Measurements from ENCODE around the gene BRIP1.

BRIP1 gene

DNA sequence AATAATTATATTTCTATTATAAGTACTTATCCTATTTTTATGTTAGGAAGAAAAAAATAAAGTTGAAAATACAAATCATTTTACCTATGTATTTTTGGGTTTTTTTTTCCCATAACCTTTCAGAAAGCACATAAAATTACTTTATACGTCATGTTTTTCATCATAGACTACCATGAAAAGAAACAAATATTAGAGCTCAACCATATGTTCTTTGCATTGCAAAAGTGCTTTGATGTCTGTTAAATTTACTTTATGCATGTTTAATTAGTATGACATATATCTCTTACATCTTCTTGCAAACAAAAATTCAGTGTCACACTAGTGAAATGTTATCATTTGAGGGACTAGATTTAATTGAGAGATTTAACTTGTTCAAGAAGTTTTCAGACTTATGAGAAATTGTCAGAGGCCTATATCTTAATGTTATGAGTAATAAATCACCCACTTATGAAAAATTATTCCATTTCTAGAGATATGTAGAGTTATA, 24.0 kb downstream of the BRIP1 start:
- Histone ChIP-seq H3K36me3 (ENCODE audit: control insufficient read depth, insufficient read depth, low read length, severe bottlenecking) (no peaks in the 10 kb centered on the region), H3K4me1 (ENCODE audit: control insufficient read depth, insufficient read depth, low read length) (peaks cover 1% of the 10 kb centered on the region), H3K9ac (ENCODE audit: low read length) (no peak overlapping the region), H3K9me3 (ENCODE audit: control insufficient read depth, low read length) (no peaks in the 10 kb centered on the region), H3K27me3 (replicated peaks; ENCODE audit: control insufficient read depth, insufficient read depth, low read length) (no peaks in the 10 kb centered on the region), H3K4me3 (ENCODE audit: low read length) (no peak overlapping the region)
- DNase-seq (ENCODE audit: low read depth): no peak

DNA sequence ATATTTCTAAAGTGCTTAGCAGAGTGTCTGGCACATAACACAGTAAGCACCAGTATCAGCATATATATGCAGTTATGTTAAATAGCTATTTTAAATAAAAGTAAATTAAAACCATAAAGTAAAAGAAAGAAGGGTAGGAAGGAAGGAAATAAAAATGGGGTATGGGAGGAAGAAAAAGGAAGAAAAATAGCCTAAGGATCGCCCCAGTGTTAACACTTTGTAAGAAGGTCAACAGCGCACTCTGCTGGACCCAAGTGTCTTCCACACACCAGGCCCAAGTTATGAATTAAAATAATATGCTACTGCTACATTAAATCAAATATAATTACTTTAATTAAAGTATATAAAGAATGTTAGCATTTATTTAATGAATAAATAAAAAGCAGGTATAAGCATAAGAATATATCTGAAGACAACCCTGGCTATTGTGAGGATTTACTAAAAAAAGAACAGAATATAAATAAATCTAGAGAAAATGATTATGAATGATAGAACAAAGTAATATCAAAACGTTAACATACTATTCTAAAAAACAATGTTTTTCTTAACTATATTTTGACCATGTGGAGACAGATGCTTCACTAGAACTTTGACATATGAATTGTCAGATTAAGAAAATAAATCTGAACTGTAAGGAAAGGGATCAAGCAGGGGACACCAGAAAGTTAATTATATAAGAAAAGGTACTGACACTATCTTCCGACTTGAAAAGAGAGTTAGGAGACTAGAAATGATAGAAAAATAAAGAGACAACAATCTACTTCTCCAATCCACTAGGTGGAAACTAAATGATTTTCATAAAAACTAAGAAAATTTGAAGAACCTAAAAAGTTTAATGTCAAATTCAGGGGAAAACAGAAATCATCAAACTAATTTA, 25.9 kb downstream of the BRIP1 start:
- peak; percentile 92 for DNase-seq (ENCODE audit: low read depth)
- H3K4me1 ChIP-seq (ENCODE audit: control insufficient read depth, insufficient read depth, low read length): peaks cover 11% of the 10 kb centered on the region
- H3K9me3 ChIP-seq (ENCODE audit: control insufficient read depth, low read length): no peaks in the 10 kb centered on the region
- no peaks in the 10 kb centered on the region for H3K27me3 ChIP-seq (replicated peaks; ENCODE audit: control insufficient read depth, insufficient read depth, low read length)
- no peaks in the 10 kb centered on the region for H3K36me3 ChIP-seq (ENCODE audit: control insufficient read depth, insufficient read depth, low read length, severe bottlenecking)
- no peak overlapping the region for H3K4me3 ChIP-seq (ENCODE audit: low read length)
- H3K9ac ChIP-seq (ENCODE audit: low read length): no peak overlapping the region

- no peak overlapping the region for H3K9ac ChIP-seq (ENCODE audit: low read length)
- H3K4me1 ChIP-seq (ENCODE audit: control insufficient read depth, insufficient read depth, low read length): peaks cover 11% of the 10 kb centered on the region
- DNase-seq (ENCODE audit: low read depth): no peak
- no peaks in the 10 kb centered on the region for H3K27me3 ChIP-seq (replicated peaks; ENCODE audit: control insufficient read depth, insufficient read depth, low read length)
- no peak overlapping the region for H3K4me3 ChIP-seq (ENCODE audit: low read length)
- H3K9me3 ChIP-seq (ENCODE audit: control insufficient read depth, low read length): no peaks in the 10 kb centered on the region
- no peaks in the 10 kb centered on the region for H3K36me3 ChIP-seq (ENCODE audit: control insufficient read depth, insufficient read depth, low read length, severe bottlenecking)
These were observed 26.8 kb downstream of the BRIP1 start for GRCh38 chr17:61836266-61837174.

- H3K36me3 ChIP-seq (ENCODE audit: control insufficient read depth, insufficient read depth, low read length, severe bottlenecking): no peaks in the 10 kb centered on the region
- no peak overlapping the region for H3K9ac ChIP-seq (ENCODE audit: low read length)
These were observed 27.7 kb downstream of the BRIP1 start for GRCh38 chr17:61835606-61836005.

DNA sequence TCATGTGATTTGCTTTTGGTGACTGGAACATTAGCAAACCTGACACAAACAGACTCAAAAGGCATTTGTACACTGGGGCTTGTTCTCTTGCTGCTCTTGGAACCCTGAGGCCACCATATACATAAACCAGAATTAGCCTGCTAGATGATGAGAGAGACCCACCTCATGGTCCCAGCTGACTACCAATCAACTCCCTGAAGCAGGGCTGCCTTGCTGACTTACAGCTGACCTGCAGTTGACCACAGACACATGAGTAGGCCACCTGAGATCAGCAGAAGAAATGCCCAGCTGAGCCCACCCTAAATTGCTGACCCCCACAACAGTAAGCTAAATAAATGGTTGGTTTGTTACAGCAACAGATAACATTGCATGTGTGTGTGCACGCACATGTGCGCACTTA, 28.7 kb downstream of the BRIP1 start:
- Histone ChIP-seq H3K36me3 (ENCODE audit: control insufficient read depth, insufficient read depth, low read length, severe bottlenecking) (no peaks in the 10 kb centered on the region), H3K27me3 (replicated peaks; ENCODE audit: control insufficient read depth, insufficient read depth, low read length) (no peaks in the 10 kb centered on the region), H3K4me1 (ENCODE audit: control insufficient read depth, insufficient read depth, low read length) (peaks cover 11% of the 10 kb centered on the region), H3K4me3 (ENCODE audit: low read length) (no peak overlapping the region), H3K9me3 (ENCODE audit: control insufficient read depth, low read length) (no peaks in the 10 kb centered on the region), H3K9ac (ENCODE audit: low read length) (peak overlapping the region; percentile 24)
- no peak for DNase-seq (ENCODE audit: low read depth)

More at GRCh38 chr17:61835606-61836005, 27.7 kb downstream of the BRIP1 start:
- Histone ChIP-seq H3K4me3 (ENCODE audit: low read length) (no peak overlapping the region), H3K4me1 (ENCODE audit: control insufficient read depth, insufficient read depth, low read length) (peaks cover 11% of the 10 kb centered on the region), H3K9me3 (ENCODE audit: control insufficient read depth, low read length) (no peaks in the 10 kb centered on the region), H3K27me3 (replicated peaks; ENCODE audit: control insufficient read depth, insufficient read depth, low read length) (no peaks in the 10 kb centered on the region)
- DNase-seq (ENCODE audit: low read depth): no peak

DNA sequence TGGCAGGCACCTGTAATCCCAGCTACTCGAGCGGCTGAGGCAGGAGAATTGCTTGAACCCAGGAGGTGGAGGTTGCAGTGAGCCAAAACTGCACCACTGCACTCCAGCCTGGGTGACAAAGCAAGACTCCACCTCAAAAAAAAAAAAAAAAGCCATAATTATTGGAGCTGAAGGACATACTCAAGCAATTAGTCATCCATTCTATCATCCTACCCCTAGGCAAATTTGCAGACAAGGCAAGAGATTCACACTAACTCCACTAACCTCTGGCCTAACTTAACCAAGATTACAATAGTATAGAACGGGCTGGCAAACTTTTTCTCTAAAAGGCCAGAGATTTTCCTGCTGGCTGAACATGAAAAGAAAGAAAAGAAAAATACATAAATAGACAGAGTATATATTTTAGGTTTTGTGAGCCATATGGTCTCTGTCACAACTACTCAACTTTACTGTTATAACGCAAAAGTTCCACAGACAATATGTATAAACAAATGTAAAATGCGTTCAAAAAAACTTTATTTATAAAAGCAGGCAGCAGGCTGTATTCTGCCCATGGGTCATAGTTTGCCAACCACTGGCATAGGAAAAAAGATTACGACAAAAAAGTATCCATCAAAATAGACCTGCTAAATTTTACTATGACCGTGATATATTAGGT, 29.7 kb downstream of the BRIP1 start:
- peak; percentile 68 for DNase-seq (ENCODE audit: low read depth)
- Histone ChIP-seq H3K9me3 (ENCODE audit: control insufficient read depth, low read length) (no peaks in the 10 kb centered on the region), H3K36me3 (ENCODE audit: control insufficient read depth, insufficient read depth, low read length, severe bottlenecking) (no peaks in the 10 kb centered on the region), H3K9ac (ENCODE audit: low read length) (no peak overlapping the region), H3K4me1 (ENCODE audit: control insufficient read depth, insufficient read depth, low read length) (peaks cover 11% of the 10 kb centered on the region), H3K27me3 (replicated peaks; ENCODE audit: control insufficient read depth, insufficient read depth, low read length) (no peaks in the 10 kb centered on the region), H3K4me3 (ENCODE audit: low read length) (no peak overlapping the region)

GRCh38 chr17:61832463-61832862, 30.9 kb downstream of the BRIP1 start:
- no peak for DNase-seq (ENCODE audit: low read depth)
- Histone ChIP-seq H3K4me3 (ENCODE audit: low read length) (no peak overlapping the region), H3K4me1 (ENCODE audit: control insufficient read depth, insufficient read depth, low read length) (peaks cover 11% of the 10 kb centered on the region), H3K9me3 (ENCODE audit: control insufficient read depth, low read length) (no peaks in the 10 kb centered on the region), H3K27me3 (replicated peaks; ENCODE audit: control insufficient read depth, insufficient read depth, low read length) (no peaks in the 10 kb centered on the region), H3K9ac (ENCODE audit: low read length) (no peak overlapping the region), H3K36me3 (ENCODE audit: control insufficient read depth, insufficient read depth, low read length, severe bottlenecking) (no peaks in the 10 kb centered on the region)

GRCh38 chr17:61831099-61831498, 32.2 kb downstream of the BRIP1 start:
- DNase-seq (ENCODE audit: low read depth): no peak
- Histone ChIP-seq H3K36me3 (ENCODE audit: control insufficient read depth, insufficient read depth, low read length, severe bottlenecking) (no peaks in the 10 kb centered on the region), H3K4me3 (ENCODE audit: low read length) (no peak overlapping the region)

GRCh38 chr17:61828694-61829093, 34.6 kb downstream of the BRIP1 start:
- H3K4me1 ChIP-seq (ENCODE audit: control insufficient read depth, insufficient read depth, low read length): peaks cover 3% of the 10 kb centered on the region
- no peak for DNase-seq (ENCODE audit: low read depth)
- H3K9me3 ChIP-seq (ENCODE audit: control insufficient read depth, low read length): no peaks in the 10 kb centered on the region
- no peak overlapping the region for H3K4me3 ChIP-seq (ENCODE audit: low read length)
- H3K27me3 ChIP-seq (replicated peaks; ENCODE audit: control insufficient read depth, insufficient read depth, low read length): no peaks in the 10 kb centered on the region
- no peaks in the 10 kb centered on the region for H3K36me3 ChIP-seq (ENCODE audit: control insufficient read depth, insufficient read depth, low read length, severe bottlenecking)
- H3K9ac ChIP-seq (ENCODE audit: low read length): no peak overlapping the region

More at GRCh38 chr17:61831099-61831498, 32.2 kb downstream of the BRIP1 start:
- no peaks in the 10 kb centered on the region for H3K27me3 ChIP-seq (replicated peaks; ENCODE audit: control insufficient read depth, insufficient read depth, low read length)
- H3K9ac ChIP-seq (ENCODE audit: low read length): no peak overlapping the region
- H3K4me1 ChIP-seq (ENCODE audit: control insufficient read depth, insufficient read depth, low read length): peaks cover 11% of the 10 kb centered on the region
- no peaks in the 10 kb centered on the region for H3K9me3 ChIP-seq (ENCODE audit: control insufficient read depth, low read length)

GRCh38 chr17:61827649-61828395, 35.5 kb downstream of the BRIP1 start:
- Histone ChIP-seq H3K36me3 (ENCODE audit: control insufficient read depth, insufficient read depth, low read length, severe bottlenecking) (no peaks in the 10 kb centered on the region), H3K9me3 (ENCODE audit: control insufficient read depth, low read length) (no peaks in the 10 kb centered on the region), H3K9ac (ENCODE audit: low read length) (no peak overlapping the region), H3K27me3 (replicated peaks; ENCODE audit: control insufficient read depth, insufficient read depth, low read length) (no peaks in the 10 kb centered on the region), H3K4me3 (ENCODE audit: low read length) (no peak overlapping the region), H3K4me1 (ENCODE audit: control insufficient read depth, insufficient read depth, low read length) (no peaks in the 10 kb centered on the region)
- no peak for DNase-seq (ENCODE audit: low read depth)
